GM18505 (cell line): ENCODE measurements around the gene ARFRP1.
A peak's percentile ranks its signal among the peaks of the same experiment; 100 is the strongest.
"Not testable (repeated sequence)": the region's sequence is repeated elsewhere in the genome, so short reads cannot be mapped to it uniquely, and the experiment has no call there.

ENCODE experiments used
- ATAC-seq: cut with Tn5 transposase; IDR thresholded peaks from one replicate; pipeline ENCODE4 v1.9.1; 2021; ENCODE audit not compliant: unreplicated experiment
- POLR2A ChIP-seq: IDR thresholded peaks from 4 replicates; pipeline ENCODE4 v1.6.1; 2011; ENCODE audit warnings: borderline replicate concordance; ENCODE audit not compliant: insufficient read depth, insufficient read length; ENCODE audit errors: extremely low read depth

Gene ARFRP1

DNA sequence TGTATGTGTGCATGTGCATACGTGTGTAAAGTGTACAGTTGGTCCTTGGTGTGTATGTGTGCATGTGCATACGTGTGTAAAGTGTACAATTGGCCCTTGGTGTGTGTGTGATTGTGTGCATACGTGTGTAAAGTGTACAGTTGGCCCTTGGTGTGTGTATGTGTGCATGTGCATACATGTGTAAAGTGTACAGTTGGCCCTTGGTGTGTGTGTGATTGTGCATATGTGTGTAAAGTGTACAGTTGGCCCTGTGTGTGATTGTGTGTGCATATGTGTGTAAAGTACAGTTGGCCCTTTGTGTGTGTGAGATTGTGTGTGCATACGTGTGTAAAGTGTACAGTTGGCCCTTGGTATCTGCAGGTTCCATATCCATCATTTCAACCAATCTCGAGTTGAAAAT, 23.6 kb upstream of the ARFRP1 start:
- no peak for ATAC-seq
- TF ChIP-seq POLR2A = no peak

GRCh38 chr20:63730189-63730733, 22.5 kb upstream of the ARFRP1 start:
- not testable (repeated sequence) for ATAC-seq

DNA sequence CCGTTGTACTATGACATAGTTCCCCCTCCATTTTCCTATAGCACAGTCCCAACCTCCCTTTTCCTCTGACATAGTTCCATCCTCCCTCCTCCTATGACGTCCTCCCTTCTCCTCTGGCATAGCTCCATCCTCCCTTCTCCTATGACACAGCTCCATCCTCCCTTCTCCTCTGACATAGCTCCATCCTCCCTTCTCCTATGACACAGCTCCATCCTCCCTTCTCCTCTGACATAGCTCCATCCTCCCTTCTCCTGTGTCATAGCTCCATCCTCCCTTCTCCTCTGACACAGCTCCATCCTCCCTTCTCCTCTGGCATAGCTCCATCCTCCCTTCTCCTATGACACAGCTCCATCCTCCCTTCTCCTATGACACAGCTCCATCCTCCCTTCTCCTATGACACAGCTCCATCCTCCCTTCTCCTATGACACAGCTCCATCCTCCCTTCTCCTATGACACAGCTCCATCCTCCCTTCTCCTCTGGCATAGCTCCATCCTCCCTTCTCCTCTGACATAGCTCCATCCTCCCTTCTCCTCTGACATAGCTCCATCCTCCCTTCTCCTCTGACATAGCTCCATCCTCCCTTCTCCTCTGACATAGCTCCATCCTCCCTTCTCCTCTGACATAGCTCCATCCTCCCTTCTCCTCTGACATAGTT, 15.3 kb upstream of the ARFRP1 start:
- ATAC-seq = not testable (repeated sequence)

DNA sequence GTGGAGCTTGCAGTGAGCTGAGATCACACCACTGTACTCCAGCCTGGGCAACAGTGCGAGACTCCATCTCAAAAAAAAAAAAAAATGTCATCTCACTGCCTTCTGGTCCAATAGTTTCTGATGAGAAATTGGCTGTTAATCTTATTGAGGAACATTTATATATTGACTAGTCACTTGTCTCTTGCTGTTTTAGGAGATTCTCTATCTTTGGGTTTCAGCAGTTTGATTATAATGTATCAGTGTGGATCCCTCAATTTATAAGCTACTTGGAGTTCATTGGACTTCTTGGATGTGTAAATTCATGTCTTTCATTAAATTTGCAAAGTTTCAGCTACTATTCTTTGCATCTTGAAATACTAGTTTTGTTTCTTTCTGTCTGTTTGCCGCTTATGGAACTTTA, 11.2 kb upstream of the ARFRP1 start:
- no peak for TF ChIP-seq POLR2A
- no peak for ATAC-seq

- ATAC-seq = no peak
- TF ChIP-seq POLR2A = no peak
Measured at GRCh38 chr20:63714858-63715257, 7.1 kb upstream of the ARFRP1 start.

- no peak for ATAC-seq
- no peak for TF ChIP-seq POLR2A
Measured at GRCh38 chr20:63712191-63712590, 4.4 kb upstream of the ARFRP1 start.

GRCh38 chr20:63711085-63711645, 3.4 kb upstream of the ARFRP1 start:
- no peak for TF ChIP-seq POLR2A
- no peak for ATAC-seq

DNA sequence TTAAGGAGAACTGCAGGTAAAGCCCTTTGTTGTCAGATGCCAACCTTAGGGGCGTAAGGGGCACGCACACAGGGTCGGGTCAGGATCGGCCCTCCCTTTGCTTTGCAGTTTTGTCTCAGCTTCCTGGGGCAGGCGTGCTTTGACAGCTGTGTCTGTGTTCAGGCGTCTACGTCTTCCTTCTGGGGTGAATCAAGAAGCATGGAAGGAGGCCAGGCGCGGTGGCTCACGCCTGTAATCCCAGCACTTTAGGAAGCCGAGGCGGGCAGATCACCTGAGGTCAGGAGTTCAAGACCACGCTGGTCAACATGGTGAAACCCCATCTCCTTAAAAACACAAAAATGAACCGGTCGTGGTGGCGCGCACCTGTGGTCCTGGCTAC, 1.4 kb upstream of the ARFRP1 start:
- TF ChIP-seq POLR2A = no peak
- no peak for ATAC-seq

GRCh38 chr20:63708301-63709148, 749 bp upstream of the ARFRP1 start:
- TF ChIP-seq POLR2A = no peak
- ATAC-seq = peak; percentile 19

GRCh38 chr20:63706852-63707557, 771 bp downstream of the ARFRP1 start:
- peak; percentile 10 for ATAC-seq
- no peak for TF ChIP-seq POLR2A

- no peak for ATAC-seq
- no peak for TF ChIP-seq POLR2A
Measured at GRCh38 chr20:63706027-63706695, 1.6 kb downstream of the ARFRP1 start.

- TF ChIP-seq POLR2A = no peak
- ATAC-seq = no peak
Measured at GRCh38 chr20:63705232-63706026, 2.3 kb downstream of the ARFRP1 start.
